Measurements from ENCODE around the gene APOBEC3F.
A peak's percentile ranks its signal among the peaks of the same experiment; 100 is the strongest.
"Not testable (repeated sequence)": the region's sequence is repeated elsewhere in the genome, so short reads cannot be mapped to it uniquely, and the experiment has no call there.

Gene APOBEC3F

DNA sequence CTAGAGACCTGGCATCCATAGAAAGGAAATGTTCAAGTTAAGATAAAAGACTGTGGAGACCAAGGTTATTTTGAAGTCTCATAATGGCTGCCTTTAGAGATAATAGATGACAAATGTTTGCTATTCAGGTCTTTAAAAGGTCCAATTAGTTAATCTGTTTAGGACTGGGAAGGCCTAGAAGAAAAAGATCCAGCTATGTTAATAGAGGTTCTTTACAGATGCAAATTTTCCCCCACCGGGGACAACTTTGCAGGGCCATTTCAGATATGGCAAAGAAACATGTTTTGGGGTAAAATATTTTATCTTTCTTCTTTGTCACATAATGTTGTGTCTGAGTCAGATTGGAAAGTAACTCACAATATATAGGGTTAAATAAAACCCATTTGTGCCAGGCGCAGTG lies 33.3 kb downstream of the APOBEC3F start:
- DNase-seq (ENCODE audit: low read depth) = no peak

DNA sequence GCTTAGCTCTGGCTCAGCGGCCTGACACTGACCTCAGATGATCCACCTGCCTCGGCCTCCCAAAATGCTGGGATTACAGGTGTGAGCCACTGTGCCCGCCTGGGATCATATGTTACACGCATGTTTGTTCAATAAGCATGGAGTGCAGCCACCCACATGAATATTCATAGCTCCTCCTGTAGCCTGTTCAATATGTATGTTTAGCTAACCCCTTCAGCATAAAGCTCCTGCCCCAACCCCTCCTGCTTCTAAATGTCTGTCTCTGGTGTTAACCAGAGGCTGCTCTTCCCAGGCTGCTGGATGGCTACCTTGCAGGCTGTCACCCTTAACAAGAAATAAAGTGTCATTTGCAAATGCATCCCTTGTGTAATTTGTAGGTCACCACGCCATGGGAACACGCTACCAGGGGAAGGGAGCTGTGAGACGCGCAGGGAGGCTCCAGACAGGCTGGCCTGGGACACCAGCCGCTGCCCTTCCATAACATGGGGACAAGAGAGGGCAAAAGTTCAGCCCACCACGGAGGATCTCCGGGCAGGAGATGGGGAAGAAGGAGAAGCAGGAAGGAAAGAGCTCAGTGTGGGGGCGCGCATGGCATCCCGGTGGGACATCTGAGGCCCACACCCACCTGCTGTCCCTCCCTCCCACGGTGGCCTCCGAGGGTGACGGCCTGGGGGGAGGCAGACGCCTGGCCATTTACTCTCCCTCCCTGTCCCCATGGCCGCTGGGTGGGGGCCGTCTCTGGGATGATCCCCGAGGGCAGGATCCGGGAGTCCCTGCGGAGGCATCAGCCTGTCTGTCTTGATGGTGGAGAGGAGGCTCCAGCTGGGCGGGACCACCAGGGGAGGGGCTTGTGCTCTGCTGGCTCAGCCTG lies 35.7 kb downstream of the APOBEC3F start:
- not testable (repeated sequence) for DNase-seq (ENCODE audit: low read depth)

DNA sequence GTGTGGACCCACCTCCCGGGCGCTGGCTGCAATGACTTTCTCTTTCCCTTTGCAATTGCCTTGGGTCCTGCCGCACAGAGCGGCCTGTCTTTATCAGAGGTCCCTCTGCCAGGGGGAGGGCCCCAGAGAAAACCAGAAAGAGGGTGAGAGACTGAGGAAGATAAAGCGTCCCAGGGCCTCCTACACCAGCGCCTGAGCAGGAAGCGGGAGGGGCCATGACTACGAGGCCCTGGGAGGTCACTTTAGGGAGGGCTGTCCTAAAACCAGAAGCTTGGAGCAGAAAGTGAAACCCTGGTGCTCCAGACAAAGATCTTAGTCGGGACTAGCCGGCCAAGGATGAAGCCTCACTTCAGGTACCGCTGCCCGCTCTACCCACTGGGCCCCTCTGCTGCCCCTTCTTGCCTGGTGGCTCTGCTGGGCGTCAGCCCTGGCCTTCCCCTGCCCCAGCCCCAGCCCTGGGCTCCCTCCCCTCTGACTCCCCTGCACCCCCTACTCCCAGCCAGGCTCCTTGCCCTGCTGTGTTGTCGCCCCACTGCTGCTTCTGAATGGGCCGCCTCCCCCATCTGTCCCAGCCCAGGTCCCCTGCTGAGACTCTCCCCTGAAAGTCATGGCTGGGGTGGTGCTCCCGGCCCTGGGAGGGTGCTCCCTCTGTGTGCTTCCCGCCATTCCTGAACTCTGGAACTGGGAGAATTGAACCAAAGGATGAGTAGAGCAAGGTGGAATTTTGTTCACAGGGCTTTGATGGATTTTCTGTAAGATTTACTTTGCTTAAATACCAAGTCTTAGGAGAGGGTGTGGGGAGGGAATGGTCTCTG lies 36.6 kb downstream of the APOBEC3F start, which contains the start of gene APOBEC3G:
Gene APOBEC3G (plus strand): TSS at position 250 of the 815 bp plus-strand sequence. CDS start 87 bp downstream, at position 337.
- DNase-seq (ENCODE audit: low read depth) = peak; percentile 69

DNA sequence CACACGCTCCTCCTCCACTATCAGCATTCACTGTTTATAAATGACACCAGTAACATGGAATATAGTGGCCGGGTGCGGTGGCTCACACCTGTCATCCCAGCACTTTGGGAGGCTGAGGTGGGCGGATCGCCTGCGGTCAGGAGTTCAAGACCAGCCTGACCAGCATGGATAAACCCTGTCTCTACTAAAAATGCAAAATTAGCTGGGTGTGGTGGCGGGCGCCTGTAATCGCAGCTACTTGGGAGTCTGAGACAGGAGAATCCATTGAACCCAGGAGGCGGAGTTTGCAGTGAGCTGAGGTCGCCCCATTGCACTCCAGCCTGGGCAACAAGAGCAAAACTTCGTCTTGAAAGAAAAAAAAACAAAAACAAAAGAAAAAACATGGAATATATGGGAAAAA lies 37.2 kb downstream of the APOBEC3F start:
- DNase-seq (ENCODE audit: low read depth) = not testable (repeated sequence)

DNA sequence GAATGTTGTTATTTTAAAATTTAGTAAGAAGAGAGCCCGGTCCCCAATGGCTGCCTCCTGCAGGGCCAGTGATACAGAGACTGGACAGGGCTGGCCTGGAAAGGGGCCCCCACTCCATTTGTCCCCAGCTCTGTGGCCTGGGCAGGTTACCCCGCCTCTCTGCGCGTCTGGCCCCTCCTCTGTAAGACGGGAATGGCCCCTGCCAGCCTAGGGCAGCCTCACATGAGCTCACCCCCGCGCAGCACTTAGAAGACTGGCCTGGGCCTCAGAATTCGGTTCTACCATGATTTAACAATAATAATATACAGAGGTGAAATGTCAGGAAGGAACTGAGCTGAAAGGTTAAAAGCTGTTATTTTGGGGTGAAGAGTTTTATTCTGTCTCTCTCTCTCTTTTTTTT lies 37.7 kb downstream of the APOBEC3F start:
- DNase-seq (ENCODE audit: low read depth) = no peak

DNA sequence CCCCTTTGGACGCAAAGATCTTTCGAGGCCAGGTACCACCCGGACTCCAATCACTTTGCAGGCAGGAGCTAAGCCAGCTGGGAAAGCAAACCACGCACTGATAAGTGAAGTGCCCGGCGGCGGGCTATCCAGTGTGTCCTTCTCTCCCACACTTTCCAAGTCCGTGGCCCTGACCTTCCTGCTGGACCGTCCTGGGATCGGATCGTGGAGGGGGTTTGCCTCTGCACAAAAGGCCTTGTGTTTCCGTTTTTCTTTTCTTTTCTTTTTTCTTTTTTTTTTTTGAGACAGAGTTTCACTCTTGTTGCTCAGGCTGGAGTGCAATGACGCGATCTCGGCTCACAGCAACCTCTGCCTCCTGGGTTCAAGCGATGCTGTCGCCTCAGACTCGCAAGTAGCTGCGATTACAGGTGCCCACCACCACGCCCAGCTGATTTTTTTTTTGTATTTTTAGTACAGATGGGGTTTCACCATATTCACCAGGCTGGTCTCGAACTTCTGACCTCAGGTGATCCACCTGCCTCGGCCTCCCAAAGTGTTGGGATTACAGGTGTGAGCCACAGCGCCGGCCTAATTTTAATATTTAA lies 38.5 kb downstream of the APOBEC3F start:
- DNase-seq (ENCODE audit: low read depth) = not testable (repeated sequence)

DNA sequence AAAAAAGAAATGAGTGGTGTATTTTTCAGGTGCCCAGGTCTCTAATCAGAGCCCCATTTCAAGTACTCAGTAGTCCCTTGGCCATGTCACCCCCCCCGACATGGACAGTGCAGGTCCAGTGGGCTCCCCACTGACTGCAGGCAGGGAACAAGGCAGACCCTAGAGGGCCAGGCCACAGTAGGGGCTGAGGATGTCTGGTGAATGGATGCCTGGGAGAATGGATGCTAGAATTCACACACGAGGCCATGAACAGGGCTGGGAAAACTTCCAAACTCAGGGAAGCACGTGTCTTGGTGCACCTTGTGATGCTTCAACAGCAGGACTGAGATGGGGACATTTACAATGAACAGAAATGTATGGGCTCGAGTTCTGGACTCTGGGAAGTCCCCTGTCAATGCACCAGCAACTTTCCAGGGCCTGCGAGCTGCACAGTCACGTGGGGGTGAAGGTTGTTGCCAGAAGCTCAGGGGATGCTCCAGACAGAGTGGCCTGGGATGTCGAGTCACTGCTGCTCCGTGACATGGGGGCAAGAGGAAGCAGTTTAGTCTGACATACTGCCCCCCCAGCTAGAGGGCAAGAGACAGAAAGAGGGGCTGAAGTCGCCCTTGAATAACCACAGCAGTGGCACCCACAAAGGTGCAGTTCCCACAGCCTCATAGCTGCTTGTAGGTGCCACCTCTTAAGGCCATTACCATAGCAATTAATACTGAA lies 39.5 kb downstream of the APOBEC3F start:
- DNase-seq (ENCODE audit: low read depth) = no peak

DNA sequence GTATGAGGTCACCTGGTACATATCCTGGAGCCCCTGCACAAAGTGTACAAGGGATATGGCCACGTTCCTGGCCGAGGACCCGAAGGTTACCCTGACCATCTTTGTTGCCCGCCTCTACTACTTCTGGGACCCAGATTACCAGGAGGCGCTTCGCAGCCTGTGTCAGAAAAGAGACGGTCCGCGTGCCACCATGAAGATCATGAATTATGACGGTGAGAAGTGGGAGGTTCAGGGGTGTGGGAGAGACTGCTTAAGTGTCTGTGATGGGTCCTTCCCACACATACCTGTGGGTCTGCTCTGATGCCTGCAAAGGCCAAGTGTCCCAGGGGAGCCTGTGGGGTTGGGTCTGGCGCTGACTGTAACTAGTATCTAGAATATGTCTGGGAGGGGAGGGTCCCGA lies 40.4 kb downstream of the APOBEC3F start:
- no peak for DNase-seq (ENCODE audit: low read depth)

DNA sequence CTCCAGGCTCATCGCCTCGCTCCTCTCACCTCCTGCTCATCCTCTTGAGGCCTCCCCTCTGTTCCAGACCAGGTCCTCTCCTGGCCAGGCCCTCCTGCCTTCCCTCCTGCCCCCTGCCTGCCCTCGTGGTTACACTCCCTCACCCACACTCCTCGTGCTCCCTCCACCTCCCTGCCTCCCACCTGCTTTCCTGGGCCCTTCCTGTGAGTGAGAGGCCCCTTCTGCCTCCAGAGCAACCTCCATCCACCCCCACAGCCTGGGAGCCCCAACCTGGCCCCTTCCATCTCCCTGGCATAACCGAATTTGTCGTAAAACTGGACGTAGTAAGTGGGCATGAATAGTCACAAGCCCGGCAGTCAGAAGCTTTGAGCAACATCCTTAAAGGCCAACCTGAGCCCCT lies 40.9 kb downstream of the APOBEC3F start:
- no peak for DNase-seq (ENCODE audit: low read depth)

DNA sequence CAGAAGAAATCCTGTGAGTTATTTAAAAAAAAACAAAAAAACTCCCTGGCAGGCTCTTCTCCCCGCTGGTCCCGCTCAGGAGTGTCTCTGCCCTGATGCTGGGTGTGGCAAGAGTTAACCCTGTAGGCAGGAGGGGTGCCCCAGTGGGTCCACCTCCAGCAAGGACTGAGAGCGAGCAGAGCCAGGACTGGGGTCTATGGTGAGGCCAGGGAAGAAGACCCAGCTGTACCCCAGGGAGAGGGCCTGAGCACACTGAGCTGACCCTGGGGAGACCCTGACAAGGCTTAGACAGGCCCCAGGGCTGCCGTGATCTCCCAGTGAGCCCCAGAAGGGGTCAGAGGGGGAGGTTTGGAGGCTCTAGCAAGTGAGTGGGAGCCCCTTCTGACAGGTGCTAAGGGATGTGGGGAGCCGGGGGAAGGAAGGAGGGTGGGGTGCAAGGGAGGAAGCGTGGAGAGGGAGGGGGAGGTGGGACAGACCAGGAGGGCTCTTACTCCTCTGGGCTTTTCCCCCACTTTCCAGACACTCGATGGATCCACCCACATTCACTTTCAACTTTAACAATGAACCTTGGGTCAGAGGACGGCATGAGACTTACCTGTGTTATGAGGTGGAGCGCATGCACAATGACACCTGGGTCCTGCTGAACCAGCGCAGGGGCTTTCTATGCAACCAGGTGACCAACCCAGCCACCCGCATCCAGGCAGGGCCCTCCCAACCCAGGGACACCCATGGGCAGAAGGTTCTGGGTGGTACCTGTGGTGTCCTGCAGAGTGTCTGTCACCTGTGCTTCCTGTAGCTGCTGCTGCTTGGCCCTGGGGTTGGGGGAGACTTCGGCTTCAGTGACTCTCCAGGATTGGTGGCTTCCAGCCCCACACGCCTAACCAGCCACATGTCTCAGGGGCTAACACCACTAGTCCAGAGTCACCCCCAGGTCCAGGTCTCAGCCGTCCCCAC lies 42.8 kb downstream of the APOBEC3F start:
- DNase-seq (ENCODE audit: low read depth) = no peak

DNA sequence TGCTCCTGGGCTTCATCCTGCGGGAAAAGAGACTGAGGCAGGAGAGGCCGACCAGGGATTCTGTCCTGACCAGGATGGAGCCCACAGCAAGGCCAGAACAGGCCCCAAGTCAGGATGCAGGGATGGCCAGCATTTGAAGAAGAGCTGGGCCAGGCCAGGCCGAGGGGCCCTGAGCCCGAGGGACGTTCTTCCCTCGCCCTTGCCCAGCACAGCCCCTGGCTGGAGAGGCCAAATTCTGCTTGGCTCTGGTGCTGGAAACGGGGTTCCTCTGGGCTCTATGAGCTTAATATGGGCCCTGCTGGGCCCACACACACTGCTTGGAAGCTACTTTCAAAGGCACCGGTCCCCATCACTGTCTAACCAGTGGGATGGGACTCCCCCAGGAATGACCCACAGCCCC lies 44.0 kb downstream of the APOBEC3F start:
- DNase-seq (ENCODE audit: low read depth) = no peak

DNA sequence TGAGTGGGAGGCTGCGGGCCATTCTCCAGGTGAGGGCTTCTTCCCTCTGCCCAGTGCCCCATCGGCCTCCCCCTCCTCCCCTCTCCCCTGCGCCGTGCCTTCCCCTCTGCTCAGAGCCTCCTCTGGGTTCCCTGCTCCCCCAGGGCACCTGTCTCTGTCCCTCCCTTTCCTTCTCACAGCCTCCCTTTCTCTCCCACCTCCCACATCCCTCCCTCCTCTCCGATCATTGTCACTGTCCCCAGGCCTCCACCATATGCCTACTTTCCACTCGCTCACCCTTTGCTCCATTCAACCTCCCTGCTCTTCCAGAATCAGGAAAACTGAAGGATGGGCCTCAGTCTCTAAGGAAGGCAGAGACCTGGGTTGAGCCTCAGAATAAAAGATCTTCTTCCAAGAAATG lies 46.4 kb downstream of the APOBEC3F start:
- no peak for DNase-seq (ENCODE audit: low read depth)

DNA sequence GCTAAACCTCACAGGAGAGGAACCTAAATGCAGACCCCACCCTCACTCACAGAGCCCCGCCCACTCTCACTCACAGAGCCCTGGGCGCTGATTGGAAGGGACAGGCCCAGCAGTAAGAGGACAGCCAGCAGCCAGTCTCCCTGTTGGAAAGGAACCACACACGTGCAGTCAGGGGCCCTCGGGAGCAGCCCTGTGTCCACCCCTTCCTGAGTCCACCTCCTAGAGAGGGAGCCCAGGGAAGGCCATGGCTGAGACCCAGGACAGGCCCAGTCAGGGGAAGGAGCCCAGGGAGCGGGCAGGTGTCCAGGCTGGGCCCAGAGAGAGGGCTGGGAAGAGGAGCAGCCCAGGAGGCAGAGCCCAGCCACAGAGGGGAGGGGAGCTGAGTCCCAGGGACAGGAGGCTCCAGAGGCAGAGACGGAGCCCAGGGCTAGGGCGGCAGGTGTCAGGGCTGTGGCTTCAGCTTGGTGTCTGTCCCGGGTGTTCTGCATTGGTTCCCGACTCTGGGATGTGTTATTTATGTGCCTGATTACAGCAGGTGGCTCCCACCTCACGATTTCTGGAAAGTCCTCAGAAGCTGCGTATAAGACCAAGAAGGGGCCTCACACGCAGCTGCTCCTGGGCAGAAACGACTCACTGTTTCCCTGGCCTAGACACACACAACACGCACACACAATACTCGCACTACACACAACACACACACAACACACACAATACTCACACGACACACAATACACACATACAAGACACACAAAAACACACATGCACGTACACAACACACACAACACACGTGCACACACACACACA lies 47.4 kb downstream of the APOBEC3F start:
- no peak for DNase-seq (ENCODE audit: low read depth)

DNA sequence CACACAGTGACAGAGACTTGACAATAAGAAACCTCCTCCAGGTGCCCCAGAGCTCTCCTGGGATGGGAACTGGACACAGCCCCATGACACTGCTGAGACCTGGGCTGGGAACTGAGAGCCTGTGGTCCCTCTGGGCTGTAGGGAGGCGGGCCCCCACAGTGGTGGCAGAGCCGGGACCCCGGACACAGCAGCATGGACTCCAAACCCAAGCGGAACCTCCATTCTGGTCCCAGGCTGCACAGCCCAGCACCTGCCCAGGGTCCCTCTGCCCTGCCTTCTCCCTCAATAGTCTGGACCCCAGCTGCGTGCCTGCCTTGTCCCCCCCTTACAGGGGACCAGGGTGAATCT lies 48.0 kb downstream of the APOBEC3F start:
- DNase-seq (ENCODE audit: low read depth) = no peak

DNA sequence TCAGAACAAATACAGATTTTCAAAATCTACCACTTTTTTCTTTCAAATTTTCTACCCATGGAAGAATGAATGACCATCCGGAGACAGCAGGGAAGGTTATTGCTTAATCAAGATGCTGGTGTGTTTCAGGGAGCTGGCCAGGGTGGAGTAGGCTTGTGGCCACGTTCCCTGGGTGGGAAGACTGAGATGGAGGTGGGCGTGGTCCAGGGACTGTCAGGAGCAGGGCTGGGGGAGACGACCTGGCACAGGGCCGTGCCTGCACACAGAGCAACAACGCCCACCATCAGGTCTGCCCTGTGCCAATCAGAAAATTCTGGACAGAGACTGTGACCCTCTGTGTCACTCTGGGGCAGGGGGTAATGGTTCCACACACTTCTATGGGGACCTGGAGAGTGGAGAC lies 49.3 kb downstream of the APOBEC3F start:
- DNase-seq (ENCODE audit: low read depth) = peak; percentile 24

DNA sequence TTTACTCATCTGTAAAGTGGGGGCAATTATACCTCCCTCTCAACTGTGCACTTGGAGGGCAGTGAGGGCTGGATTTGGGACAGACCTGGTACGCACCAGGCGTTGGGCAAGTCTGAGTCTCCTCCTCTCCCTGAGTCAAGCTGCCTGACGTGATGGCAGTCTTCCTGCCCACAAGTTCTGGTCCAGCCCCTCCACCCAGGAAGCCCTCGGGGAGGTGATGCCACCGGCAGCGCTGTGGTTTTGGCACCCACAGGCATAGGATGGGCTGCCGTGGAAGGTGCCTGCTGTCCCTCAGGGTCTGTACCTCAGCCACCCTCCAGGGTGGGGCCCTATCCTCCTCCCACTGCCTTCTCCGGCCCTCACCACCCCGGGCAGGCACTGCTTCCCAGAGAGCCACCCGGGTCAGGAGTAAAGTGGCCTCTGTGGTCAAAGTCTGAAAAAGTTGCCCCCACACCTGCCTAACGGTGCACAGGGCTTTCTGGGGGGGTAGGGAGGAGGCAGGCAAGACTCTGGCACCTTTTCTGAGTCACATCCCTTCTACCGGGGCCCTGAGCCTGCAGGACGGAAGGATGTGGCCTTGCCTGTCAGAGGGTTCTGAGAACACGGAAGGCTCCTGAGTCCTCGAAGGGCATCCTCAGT lies 49.9 kb downstream of the APOBEC3F start:
- DNase-seq (ENCODE audit: low read depth) = peak; percentile 75

DNA sequence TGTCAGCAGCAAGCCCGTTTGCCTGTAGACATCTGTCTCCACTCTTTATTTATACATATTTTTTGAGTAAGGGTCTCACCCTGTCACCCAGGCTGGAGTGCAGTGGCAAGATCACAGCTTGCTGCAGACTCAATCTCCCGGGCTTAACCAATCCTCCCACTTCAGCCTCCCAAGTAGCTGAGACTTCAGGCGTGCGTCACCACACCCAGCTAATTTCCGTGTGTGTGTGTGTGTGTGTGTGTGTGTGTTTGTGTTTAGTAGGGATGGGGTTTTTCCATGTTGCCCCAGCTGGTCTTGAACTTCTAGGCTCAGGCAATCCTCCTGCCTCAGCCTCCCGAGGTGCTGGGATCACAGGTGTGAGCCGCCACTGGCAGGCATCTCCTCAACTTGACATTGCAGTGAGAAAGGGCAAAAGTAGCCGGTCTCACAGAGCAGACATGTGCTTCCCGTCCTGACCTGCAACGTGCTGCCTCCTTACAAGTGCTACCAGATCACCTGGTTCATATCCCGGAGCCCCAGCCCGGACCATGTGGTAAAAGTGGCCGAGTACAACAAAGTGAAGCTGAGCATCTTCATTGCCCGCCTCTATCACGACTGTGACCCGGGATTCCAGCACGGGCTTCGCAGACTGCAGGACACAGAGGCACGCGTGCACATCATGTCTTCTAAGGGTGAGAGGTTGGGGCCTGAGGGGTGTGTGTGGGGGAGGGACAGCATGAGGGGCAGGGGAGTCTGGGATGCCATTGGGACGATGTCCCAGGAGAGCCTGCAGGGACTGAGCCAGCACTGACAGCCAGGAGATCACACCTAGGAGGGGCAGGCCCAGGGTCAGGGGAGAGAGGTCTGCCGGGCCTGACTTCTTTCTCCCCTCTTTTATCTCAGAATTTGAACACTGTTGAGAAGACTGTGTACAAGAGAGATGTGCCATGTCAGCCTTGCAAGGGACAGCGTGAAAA lies 50.7 kb downstream of the APOBEC3F start:
- no peak for DNase-seq (ENCODE audit: low read depth)

DNA sequence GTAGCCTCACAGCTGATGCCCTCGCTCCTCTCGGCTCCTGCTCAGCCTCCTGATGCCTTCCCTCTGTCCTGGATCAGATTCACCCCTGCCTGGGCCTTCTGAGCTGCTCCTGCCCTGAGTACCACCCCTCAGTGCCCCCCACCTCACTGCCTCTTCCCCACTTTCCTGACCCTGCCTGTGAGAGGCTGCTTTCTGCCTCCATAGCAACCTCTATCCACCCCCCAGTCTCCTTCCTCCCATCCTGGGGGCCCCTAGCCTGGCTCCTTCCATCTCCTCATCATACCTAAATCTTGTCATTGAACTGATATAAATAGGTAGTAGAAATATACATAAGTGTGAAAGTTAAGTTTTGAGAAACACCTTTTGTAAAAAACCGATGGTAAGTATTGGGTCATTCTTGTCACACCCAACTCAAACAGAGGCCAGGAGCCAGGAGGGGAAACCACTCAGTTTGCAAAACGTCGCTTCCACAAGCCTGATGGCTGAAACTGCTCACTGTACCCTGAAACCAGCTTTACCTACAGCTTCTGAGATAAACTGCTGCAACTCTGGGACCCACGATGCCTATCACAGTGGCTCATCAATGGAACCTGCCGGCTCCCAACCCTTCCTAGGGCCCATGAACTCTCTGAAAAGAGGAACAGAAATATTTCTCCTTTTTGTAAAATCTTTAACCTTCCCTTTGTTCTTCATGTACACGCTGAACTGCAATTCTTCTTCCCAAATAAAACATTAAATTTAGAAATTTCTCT lies 51.6 kb downstream of the APOBEC3F start:
- DNase-seq (ENCODE audit: low read depth) = no peak

All from ELR (cell line).